Thymus (tissue), 11 donors: ENCODE measurements around the gene FTCD. TPM values are rescaled to one million over a fixed set of nuclear protein-coding genes. Genes with fewer than 3 reads are reported as not detected.
"Not testable (repeated sequence)": the region's sequence is repeated elsewhere in the genome, so short reads cannot be mapped to it uniquely, and the experiment has no call there.

Experiments used
- DNase-seq, 9 donors: peaks; one replicate each; pipeline ENCODE4 v3.0.0-alpha.2; 2013; ENCODE audit warnings: low spot score in 9 of 9, low read depth in 6 of 9, missing footprints in 1 of 9
- H3K27ac ChIP-seq, 2 donors: one replicate each; pipeline ENCODE4 v1.5.1; 2013; ENCODE audit warnings: control low read depth in 1 of 2, low read depth in 1 of 2, low read length in 1 of 2, mild to moderate bottlenecking in 1 of 2, moderate library complexity in 1 of 2
- H3K27me3 ChIP-seq, 2 donors: one replicate each; pipeline ENCODE4 v1.5.1; 2013; ENCODE audit warnings: low read length in 1 of 2; ENCODE audit not compliant: control insufficient read depth in 2 of 2, insufficient read depth in 1 of 2
- H3K36me3 ChIP-seq, 2 donors: one replicate each; pipeline ENCODE4 v1.5.1; 2013; ENCODE audit warnings: low read length in 1 of 2, mild to moderate bottlenecking in 1 of 2, moderate library complexity in 1 of 2; ENCODE audit not compliant: control insufficient read depth in 2 of 2, insufficient read depth in 2 of 2
- H3K4me1 ChIP-seq, 2 donors: one replicate each; pipeline ENCODE4 v1.5.1; 2013; ENCODE audit warnings: low read length in 2 of 2; ENCODE audit not compliant: control insufficient read depth in 2 of 2, insufficient read depth in 2 of 2
- H3K4me3 ChIP-seq, 2 donors: one replicate each; pipeline ENCODE4 v1.5.1; 2013; ENCODE audit warnings: low read length in 2 of 2, control low read depth in 1 of 2, mild to moderate bottlenecking in 1 of 2
- H3K9me3 ChIP-seq, 2 donors: one replicate each; pipeline ENCODE4 v1.5.1; 2013; ENCODE audit warnings: low read length in 1 of 2, mild to moderate bottlenecking in 1 of 2; ENCODE audit not compliant: control insufficient read depth in 2 of 2, insufficient read depth in 1 of 2
- WGBS: extraction: QIAGEN DNeasy Blood & Tissue Kit; methylation state at CpG from one replicate; pipeline ENCODE4 v1.1.7; 2013; 5-methylcytosine and 5-hydroxymethylcytosine counted together
- polyA plus RNA-seq: library from polyadenylated mRNA; stranded (reverse); fragments of 200-250 nt; gene quantifications from one replicate; pipeline ENCODE4 v1.2.3, GENCODE V29; 2013
- total RNA-seq: library from RNA; stranded (reverse); fragments of 120-200 nt; gene quantifications from one replicate; pipeline ENCODE4 v1.2.4, GENCODE V29; 2013
- donor health status: healthy.

Gene FTCD
- total and polyA plus RNA-seq, 2 donors, result 0.09 to 1.6 TPM

- 71% methylated on average over 6 of the region's 13 CpGs for WGBS
- H3K4me3 ChIP-seq, H3K9me3 ChIP-seq, DNase-seq, H3K27me3 ChIP-seq, H3K36me3 ChIP-seq, H3K27ac ChIP-seq: not testable (repeated sequence)
- peaks cover 0 to 14% of the 10 kb centered on the region in 2 donors for H3K4me1 ChIP-seq
Observed at GRCh38 chr21:46183337-46183909, 28.0 kb upstream of the FTCD start.

DNA sequence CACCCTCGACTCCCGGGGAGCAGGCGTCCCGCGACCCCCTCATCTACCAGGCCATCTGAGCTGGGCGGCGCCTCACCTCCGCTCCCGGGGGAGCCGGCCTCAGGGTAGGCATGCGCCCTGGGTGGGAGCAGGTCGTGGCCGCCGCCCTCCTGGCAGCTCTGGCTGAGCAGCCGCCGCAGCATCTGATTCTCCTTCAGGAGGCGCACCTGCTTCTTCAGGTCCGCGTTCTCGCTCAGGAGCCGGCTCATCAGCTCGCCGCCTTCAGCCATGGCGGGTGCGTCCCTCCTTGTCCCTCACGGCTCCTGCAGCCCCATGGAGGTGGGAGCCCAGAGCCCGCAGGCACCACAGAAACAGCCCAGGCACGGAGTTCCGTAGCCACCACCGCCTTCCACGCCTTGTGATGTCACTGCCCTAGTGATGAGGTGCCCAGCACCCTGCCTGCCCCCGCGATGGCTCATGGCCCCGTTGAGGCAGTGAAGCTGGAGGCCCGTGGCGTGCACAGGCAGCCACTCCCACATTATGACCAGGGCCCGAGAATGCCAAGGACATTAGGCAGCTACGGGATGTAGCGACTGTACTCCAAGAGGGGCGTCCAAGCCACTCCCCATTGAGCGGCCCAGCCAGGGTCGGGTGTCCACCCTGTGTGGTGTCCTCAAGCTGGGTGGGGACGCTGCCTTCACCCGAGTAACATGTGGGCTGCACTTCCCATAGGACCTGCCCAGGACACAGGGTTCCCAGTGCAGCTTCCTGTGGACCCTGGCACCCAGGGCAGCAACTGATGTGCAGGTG, 27.4 kb upstream of the FTCD start:
- DNase-seq, result no peak
- peaks cover 0 to 14% of the 10 kb centered on the region in 2 donors for H3K4me1 ChIP-seq
- 97% methylated on average over 44 of the region's 44 CpGs for WGBS
- no peaks in the 10 kb centered on the region for H3K36me3 ChIP-seq
- no peaks in the 10 kb centered on the region for H3K9me3 ChIP-seq
- H3K27ac ChIP-seq, result no peak overlapping the region
- peaks cover 0 to 2% of the 10 kb centered on the region in 2 donors for H3K27me3 ChIP-seq
- H3K4me3 ChIP-seq, result no peak overlapping the region

DNA sequence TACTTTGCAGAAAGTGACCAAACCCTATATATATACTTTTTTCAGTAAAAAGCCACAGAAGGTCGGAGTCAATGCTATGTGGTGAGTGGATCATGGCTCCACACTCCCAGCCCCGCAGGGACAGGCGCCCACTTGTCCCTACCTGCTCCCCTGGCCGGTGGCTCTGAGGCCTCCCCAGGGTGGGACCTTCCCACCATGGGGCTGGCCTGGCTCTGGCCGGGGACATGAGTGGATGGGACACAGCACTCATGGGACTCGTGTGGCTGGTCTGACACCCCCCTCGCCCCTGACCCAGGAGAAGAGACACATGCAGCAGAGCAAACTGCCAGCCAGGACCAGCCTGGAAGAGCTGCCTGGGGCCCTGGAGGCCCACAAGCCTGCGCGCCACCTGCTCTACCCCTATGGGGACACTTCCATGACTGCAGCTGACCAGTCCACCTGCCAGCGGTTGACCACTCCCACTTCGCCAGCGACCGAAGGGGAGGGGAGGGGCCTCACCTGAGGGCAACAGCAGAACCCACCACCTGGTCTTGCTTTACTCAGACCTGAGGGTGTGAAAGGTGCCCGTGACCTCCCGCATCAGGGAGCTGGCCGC, 26.7 kb upstream of the FTCD start:
- no peaks in the 10 kb centered on the region for H3K36me3 ChIP-seq
- DNase-seq, result no peak
- WGBS, result 95% methylated on average over 16 of the region's 16 CpGs
- peaks cover 0 to 14% of the 10 kb centered on the region in 2 donors for H3K4me1 ChIP-seq
- H3K27me3 ChIP-seq, result peaks cover 0 to 2% of the 10 kb centered on the region in 2 donors
- no peak overlapping the region for H3K27ac ChIP-seq
- no peaks in the 10 kb centered on the region for H3K9me3 ChIP-seq
- no peak overlapping the region for H3K4me3 ChIP-seq

GRCh38 chr21:46181436-46181835, 26.1 kb upstream of the FTCD start:
- no peak for DNase-seq
- WGBS, result 96% methylated on average over 19 of the region's 19 CpGs
- H3K4me3 ChIP-seq, result no peak overlapping the region
- peaks cover 0 to 14% of the 10 kb centered on the region in 2 donors for H3K4me1 ChIP-seq
- H3K27me3 ChIP-seq, result peaks cover 0 to 2% of the 10 kb centered on the region in 2 donors
- no peaks in the 10 kb centered on the region for H3K36me3 ChIP-seq
- H3K9me3 ChIP-seq, result no peaks in the 10 kb centered on the region
- H3K27ac ChIP-seq, result no peak overlapping the region

DNA sequence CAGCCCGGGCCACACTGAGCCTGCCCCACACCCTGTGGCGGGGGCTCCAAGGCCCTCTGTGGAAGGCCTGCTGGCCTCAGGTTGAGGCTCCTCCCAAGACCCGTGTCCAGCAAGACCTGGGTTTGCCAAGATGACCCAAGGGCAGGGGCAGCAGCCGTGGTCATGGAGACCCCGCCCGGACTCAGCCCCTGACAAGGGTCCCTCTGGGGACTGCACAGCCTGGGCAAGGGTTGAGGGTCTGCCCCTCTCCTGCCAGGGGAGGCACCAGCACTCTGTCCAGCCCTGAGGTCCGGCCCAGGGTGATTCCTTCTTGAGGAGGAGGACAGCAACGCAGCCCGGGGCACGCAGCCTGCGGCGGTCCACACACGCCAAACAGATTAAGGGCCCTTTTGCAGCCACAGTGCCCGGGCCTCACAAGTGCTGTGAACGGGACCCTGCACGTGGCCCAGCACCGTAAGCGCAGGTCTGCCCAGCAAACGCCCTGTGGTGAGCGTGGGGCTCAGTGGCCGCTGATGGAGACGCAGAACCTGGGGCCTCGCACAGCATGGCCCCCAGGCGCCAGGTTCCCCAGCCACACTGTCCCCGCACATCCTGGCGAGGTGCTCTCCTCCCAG, 25.5 kb upstream of the FTCD start:
- H3K27me3 ChIP-seq, result peaks cover 0 to 2% of the 10 kb centered on the region in 2 donors
- H3K27ac ChIP-seq, result no peak overlapping the region
- H3K4me3 ChIP-seq, result no peak overlapping the region
- no peaks in the 10 kb centered on the region for H3K36me3 ChIP-seq
- no peaks in the 10 kb centered on the region for H3K9me3 ChIP-seq
- WGBS, result 96% methylated on average over 26 of the region's 26 CpGs
- no peak for DNase-seq
- peaks cover 0 to 14% of the 10 kb centered on the region in 2 donors for H3K4me1 ChIP-seq

DNA sequence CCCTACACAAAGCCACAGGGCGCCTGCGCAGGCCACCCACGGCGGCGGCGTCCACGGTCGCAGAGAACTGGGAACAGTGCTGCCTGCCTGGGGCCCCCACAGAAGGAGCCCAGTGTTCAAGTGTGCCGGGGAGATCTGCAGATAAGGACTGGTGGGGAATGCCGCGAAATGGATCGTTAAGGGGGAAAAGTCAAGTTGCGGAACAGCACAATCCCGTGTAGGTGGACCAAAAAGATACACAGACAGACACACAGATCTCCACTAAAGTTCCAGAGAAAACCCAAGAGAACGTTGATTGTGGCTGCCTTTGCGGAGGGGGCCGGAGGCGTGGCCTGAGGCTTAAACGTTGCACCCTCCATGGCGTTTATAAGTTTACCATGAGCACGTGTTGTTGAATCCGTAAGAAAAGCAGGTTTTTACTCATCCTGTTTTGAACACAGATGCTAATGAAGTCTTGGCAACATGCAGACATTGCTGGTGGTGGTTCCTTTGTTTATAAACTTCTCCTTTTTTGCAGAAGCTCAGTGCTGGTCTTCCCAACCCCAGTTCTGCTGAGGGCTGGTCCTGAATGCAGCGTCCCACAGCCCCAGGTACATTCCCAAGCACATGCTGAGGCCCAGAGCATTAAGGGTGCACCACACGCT, 24.8 kb upstream of the FTCD start:
- Histone ChIP-seq H3K4me3 (no peak overlapping the region), H3K27ac (no peak overlapping the region), H3K9me3 (no peaks in the 10 kb centered on the region), H3K27me3 (peaks cover 0 to 2% of the 10 kb centered on the region in 2 donors), H3K36me3 (no peaks in the 10 kb centered on the region), H3K4me1 (peaks cover 0 to 11% of the 10 kb centered on the region in 2 donors)
- no peak for DNase-seq
- 87% methylated on average over 24 of the region's 24 CpGs for WGBS

DNA sequence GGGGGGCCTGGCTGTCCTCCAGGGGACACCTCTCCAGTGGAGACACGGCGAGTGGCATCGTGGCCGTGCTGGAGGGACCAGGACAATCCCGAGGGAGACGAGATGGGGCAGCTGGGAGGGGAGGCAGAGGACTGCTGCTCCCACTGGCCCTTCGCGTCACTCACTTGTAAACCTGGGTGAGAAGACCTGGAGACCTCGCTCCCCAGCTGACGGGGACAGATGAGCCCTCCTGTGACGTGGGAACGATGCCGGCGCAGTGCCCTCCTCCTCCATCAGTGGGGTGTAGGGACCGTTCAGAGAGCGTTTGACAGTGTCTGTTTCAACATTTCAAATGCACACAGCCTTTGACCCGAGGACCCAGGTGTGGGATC, 24.3 kb upstream of the FTCD start:
- H3K9me3 ChIP-seq, result no peaks in the 10 kb centered on the region
- H3K4me3 ChIP-seq, result no peak overlapping the region
- no peak for DNase-seq
- peaks cover 0 to under 1% of the 10 kb centered on the region in 2 donors for H3K27me3 ChIP-seq
- WGBS, result 95% methylated on average over 17 of the region's 17 CpGs
- H3K27ac ChIP-seq, result no peak overlapping the region
- no peaks in the 10 kb centered on the region for H3K36me3 ChIP-seq
- H3K4me1 ChIP-seq, result peaks cover 0 to 6% of the 10 kb centered on the region in 2 donors

DNA sequence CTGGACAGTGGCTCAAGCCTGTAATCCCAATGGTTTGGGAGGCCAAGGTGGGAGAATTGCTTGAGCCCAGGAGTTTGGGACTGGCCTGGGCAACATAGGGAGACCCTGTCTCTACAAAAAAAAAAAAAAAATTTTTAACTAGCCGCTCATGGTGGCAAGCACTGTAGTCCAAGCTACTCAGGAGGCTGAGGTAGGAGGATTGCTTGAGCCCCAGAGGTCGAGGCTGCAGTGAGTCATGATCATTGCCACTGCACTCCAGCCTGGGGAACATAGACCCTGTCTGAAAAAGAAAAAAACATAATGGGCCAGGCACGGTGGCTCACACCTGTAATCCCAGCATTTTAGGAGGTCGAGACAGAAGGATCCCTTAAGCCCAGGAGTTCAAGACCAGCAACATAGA, 23.6 kb upstream of the FTCD start:
- H3K27me3 ChIP-seq, result no peaks in the 10 kb centered on the region
- DNase-seq, result no peak
- no peaks in the 10 kb centered on the region for H3K36me3 ChIP-seq
- no peaks in the 10 kb centered on the region for H3K9me3 ChIP-seq
- no peak overlapping the region for H3K4me3 ChIP-seq
- H3K27ac ChIP-seq, result no peak overlapping the region
- peaks cover 0 to 3% of the 10 kb centered on the region in 2 donors for H3K4me1 ChIP-seq
- 85% methylated on average over 4 of the region's 4 CpGs for WGBS
